Epithelial cell of proximal tubule (primary cell): ENCODE data around the gene MAST4. TPM values are rescaled to one million over a fixed set of nuclear protein-coding genes. Genes with fewer than 3 reads are reported as not detected.

Experiments
- DNase-seq: peaks from one replicate; pipeline ENCODE4 v3.0.0-alpha.2; 2011; ENCODE audit warnings: low read depth
- H3K4me3 ChIP-seq: 2 replicates; pipeline ENCODE4 v1.5.1; 2011; ENCODE audit warnings: low read depth, mild to moderate bottlenecking, low read length
- total RNA-seq: library from RNA; depleted of rRNA; stranded (reverse); fragments of >200 nt; gene quantifications from 2 replicates; pipeline ENCODE4 v1.2.3, GENCODE V29; 2015
- TF ChIP-seq, protein P1 (sequence below): conservative IDR thresholded peaks from 2 replicates; pipeline ENCODE4 v1.5.1; 2012; ENCODE audit warnings: low read depth, mild to moderate bottlenecking, low read length

MAST4 gene
- total RNA-seq, 1 donor from 2014 or later, result 17.3 TPM

DNA sequence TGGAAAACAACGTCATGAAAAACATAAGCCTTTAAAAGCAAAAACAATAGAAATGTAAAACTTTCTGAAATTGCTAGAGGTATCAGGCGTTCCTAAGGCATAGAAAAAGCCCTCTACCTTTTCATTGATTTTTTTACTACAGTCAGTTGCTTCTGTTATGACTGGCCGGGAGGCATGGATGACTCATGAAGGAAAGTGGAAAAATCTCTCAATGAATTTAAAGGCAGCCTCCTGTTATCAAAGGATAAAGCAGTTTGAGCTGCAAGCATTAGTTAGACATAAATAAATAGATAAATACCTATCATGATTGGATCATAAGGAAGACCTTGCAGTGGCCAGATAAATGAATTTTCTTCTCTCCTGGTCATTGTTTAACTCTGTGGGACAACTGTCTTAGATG lies 281.6 kb downstream of the MAST4 start:
- no peak overlapping the region for H3K4me3 ChIP-seq
- TF ChIP-seq, protein P1, sequence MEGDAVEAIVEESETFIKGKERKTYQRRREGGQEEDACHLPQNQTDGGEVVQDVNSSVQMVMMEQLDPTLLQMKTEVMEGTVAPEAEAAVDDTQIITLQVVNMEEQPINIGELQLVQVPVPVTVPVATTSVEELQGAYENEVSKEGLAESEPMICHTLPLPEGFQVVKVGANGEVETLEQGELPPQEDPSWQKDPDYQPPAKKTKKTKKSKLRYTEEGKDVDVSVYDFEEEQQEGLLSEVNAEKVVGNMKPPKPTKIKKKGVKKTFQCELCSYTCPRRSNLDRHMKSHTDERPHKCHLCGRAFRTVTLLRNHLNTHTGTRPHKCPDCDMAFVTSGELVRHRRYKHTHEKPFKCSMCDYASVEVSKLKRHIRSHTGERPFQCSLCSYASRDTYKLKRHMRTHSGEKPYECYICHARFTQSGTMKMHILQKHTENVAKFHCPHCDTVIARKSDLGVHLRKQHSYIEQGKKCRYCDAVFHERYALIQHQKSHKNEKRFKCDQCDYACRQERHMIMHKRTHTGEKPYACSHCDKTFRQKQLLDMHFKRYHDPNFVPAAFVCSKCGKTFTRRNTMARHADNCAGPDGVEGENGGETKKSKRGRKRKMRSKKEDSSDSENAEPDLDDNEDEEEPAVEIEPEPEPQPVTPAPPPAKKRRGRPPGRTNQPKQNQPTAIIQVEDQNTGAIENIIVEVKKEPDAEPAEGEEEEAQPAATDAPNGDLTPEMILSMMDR, result no peak
- no peak for DNase-seq

DNA sequence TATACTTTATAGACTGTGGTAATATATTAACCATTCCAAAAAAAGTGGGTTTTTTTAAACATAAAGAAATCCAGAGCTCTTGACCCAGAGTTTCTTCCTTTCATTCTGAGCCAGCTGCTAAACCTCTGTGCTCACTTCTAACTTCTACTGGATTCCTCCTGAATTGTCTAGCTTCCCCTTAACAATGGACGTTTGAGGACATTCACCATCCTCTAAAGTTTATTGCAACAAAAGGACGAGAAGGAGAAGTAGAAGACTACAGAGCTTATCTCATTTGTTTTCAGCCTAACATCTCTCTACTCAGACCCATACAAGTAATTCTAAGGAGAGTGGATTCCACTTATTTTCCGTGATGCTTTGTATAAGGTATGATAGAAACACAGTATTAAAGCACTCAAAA lies 284.2 kb downstream of the MAST4 start:
- TF ChIP-seq, protein P1, result no peak
- H3K4me3 ChIP-seq, result no peak overlapping the region
- no peak for DNase-seq

DNA sequence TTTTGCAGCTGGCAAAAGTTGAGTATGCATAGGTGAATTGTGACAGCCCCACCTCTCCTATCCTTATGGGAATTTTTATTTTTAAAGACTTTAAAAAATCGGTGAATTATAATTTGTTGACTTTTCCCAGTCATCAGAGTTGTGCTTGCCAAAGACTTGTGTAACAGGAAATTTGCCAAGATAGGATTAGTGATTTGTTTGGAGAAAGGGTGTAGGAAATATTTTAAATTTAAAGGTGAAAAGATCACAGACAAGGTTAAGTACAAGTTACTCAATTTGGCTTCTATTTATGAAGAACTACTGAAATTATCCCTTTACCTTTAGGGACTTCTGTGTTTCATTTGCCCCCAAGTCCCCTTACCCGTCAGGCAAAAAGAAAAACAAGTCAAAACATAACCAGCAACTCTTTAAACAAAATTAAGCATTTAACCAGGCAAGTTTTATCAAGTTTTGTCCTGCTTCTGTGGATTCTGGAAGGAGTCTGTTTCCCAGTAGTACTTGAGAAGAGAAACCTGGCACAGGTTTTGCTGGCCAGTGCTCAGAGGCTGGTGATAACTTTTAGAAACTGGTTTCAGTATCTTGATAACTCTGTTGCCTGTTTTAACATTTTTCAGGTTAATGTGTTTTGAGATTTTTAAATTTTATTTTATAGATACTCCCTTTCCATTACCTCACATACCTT lies 285.4 kb downstream of the MAST4 start:
- TF ChIP-seq, protein P1, result no peak
- no peak for DNase-seq
- no peak overlapping the region for H3K4me3 ChIP-seq

DNA sequence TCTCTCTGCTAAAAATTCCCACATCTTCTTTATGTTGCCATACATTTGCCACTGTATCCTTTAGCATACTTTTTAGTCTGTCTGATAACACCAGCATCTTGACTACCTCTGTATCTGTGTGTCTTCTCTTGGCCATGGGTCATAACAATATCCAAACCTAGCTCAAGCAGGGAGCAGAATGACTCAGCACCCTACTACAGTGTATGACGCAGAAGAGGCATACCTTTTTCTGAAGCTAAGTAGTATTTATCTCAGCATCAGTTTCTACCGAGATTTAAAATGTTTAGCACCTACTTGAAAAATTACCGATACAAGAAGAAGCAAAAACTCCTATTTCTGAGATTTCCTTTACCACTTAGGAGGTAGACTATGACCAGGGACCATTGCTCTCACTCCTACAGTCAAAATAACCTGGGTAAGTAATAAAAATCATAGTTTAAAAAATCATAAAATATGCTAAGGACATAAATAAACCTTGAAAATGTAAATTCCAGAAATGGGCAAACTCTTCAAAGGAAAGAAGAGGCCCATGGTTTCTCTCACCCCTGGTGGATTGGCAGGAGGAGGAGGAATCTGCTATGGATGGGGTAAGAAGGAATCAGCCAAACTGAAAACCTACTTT lies 286.5 kb downstream of the MAST4 start:
- H3K4me3 ChIP-seq, result no peak overlapping the region
- no peak for DNase-seq
- TF ChIP-seq, protein P1, result no peak

DNA sequence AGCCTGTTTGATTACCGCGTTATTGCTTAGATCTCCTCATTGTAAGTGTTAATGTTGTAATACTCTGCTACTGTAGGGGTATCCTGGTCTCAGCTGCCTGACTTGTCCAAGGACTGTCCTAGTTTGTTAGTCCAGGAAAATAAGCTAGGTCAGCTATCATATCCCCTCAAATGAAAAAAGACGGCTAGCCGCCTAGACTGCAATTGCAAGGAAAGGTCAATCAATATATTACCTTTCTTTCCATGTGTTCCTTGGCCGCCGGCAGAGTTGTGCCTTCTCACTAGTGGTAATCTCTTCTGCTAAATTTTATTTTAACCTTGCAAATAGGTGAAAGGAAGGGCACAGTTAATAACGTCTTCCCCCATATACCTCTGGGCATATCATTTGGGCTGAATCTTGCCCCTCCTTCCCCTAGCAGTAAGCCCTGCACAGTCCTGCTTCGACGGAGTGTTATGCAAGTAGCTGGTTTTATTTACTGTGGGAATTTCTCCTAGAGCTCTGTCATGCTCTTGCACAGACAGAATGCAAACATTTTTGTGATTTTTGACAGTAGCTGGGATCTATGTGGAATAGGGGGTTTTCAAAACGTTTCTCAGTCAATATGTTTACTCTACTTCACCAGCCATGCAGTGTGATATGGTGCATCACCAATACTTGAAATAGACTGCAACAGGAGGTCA lies 288.5 kb downstream of the MAST4 start:
- H3K4me3 ChIP-seq, result no peak overlapping the region
- DNase-seq, result no peak
- TF ChIP-seq, protein P1, result no peak

DNA sequence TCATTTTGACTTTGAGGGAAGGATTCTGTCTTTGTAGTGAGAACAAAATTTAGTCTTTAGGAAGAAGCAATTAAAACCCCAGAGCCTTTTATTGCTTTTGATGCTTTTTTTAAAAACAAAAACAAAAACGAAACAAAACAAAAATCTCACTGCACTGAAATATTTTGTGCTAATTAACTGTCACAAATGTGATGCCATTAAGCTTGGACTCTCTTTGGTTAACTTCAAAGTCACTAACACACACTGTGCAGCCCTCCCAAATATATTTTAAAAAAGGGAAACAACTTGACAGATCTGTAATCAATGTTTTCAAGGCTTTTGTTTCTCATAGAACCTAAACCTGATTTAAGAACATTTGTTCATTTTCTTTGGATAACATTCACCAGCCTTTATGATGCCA lies 290.7 kb downstream of the MAST4 start:
- TF ChIP-seq, protein P1, result no peak
- H3K4me3 ChIP-seq, result no peak overlapping the region
- no peak for DNase-seq
